ENCODE data around the gene PVALB.

PVALB gene

DNA sequence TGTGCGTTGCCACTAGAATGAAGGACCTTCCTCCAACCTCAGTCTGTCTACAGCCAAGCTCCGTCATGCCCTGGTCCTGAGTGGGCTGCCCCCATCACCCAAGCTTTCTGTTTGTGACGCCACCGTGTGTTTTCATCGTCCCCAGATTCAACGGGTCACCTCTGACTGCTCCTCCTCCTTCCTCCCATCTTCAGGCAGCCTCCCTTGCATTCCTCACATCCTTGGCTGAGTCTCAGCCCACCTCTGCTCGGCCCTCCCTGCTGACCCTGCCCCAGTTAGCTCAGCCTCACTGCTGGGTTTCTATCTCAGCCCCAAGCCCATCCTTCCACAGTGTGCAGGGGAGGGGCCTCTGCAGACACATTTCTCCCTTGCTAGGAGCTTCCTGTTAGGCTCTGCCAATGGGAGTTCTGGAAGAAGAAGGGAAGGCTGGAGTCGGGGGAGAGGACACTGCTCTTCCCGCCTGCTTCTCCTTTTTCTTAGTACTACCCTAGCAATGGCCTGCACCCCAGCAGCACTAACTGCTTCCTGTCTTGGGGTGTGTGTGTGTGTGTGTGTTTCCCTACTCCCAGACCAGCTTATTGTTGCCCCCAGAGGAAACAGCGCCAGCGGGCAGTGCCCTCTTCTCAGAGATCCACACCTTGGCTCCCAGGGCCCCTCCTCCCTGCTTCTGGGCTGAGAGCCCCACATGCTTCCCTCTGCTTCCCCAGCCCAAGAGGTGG is 46.2 kb downstream of the PVALB start:
- DNase-seq, result peak; percentile 63

DNA sequence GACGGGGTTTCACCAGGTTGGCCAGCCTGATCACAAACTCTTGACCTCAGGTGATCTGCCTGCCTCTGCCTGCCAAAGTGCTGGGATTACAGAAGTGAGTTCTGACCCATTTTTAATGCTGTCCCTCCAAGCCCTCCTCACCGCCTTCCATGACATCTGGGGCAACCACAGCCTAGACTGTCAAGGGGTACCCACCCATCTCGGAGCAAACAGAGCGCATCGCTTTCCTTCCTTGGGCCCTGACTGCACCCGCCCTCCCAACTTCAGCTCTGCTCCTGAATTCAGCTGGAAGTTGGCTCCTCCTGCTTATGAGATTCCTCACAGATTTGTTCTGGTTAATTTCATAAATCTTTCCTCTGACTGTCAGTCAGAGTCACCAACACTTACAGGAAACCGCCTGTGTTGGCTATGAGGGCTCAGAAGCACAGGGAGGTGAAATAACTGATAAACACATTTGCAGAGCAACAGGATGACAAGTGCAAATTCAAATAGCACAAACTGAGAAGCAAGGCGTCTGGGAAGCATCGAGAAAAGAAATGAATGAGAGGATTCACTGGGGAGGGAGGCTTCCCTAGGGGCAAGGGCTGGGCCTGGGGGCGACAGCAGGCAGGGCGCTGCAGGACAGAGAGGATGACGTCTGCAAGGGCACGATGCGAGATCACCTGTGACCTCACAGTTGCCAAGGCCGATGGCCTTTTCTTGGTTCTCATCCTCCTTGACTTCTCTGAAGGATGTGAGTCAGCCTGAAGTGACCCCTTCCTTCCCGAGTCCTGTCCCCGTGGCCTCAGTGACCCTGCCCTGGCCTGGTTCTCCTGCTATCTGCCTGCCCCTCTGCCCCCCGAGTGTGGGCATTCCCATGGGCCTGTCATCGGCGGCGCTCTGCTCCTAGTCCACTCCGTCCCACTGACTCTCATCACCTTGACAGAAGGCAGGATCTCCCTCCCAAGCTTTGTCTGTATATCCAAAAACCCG is 47.0 kb downstream of the PVALB start:
- no peak for DNase-seq

DNA sequence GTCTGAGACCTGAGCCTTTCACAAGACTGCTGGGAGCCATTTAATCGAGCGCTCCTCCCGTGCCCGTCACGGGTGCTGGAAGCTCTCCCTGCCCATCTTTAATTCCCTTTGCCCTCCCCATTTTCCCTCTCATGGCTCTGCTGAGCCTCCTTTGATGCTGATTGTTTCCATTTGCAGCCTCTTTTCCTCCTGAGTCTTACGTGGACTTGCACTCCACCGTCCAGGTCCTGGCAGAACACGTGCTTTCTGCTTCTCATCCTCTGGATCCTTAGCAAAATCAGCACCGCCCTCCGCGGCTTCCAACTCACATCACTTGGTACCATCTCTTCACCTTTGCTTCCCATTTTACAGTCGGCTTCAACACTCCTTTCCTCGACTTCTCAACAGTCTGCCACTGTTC is 48.2 kb downstream of the PVALB start:
- no peak for DNase-seq

DNA sequence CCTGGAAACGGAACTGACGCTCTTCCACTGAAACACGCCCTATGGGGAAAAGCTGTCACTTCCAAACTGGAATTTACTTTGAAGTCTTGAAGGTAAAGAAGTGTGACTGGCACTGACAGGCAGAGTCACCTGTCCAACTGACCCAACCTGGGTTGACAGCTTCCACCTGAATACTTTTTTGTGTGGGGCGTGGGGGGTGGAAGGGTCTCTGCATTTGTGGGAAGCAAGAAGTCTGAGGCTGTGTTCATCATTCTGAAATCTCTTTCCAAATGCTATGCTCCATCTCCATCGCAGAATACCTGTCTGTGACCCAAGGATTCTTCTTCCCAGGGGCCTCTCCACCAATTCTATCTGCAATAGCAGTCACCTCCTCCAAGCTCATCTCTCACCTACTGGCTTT is 48.7 kb downstream of the PVALB start:
- no peak for DNase-seq

DNA sequence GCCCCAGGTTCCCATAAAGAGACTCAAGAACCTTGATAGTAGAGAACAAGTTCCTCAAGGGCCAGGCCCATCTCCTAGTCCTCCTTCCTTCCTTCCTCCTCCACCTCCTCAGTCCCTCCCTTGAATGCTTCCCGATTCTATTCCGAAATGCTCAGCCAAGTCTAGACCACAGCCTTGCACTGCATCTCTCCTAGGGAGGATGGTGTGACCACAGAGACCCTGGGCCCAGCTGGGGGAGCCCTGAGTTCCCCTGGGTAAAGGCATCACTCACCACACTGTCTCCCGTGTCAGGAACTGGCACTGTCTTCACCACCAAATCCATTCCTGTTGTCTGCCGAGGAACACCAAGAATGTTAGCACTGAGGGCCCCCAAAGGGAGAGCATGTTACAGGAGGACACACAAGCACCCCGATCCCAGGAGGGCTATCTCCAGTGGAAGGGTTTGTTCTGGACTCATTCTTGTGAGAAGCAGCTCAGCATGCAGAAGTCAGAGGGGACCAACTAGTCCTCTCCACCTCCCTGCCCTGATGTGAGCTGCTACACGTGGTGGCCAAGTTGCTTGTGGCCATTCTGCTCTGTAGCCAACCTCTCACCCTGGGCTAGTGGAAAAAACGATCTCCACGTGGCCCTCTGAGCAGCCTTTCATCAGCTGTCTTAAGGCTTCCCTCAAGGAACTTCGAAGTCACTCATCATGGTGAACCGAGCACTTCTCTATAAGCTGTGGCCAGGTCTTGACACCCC is 49.6 kb downstream of the PVALB start:
- no peak for DNase-seq

DNA sequence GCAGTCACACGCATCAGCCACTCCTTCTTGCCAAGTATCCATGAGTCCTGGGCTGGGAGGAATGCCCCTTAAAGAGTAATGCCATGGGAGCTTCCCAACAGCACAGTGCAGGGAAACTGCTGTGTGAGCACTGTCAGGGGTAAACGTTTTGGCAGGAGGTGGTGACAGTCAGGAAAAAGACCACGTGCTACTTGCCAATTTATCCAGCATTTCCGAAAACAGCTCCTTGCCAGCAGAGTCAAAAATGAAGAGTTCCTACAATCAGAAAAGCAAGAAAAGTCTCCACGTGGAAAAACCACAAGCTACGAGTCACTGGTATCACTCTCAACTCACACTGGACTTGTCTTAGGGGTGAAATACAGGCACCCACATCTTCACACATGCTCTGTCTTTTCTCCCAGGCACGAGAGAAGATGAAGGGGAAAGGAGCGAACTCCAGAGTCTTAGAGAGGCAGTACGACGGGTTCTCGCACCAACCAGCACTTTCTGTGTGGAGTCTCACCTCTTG is 50.8 kb downstream of the PVALB start:
- no peak for DNase-seq

DNA sequence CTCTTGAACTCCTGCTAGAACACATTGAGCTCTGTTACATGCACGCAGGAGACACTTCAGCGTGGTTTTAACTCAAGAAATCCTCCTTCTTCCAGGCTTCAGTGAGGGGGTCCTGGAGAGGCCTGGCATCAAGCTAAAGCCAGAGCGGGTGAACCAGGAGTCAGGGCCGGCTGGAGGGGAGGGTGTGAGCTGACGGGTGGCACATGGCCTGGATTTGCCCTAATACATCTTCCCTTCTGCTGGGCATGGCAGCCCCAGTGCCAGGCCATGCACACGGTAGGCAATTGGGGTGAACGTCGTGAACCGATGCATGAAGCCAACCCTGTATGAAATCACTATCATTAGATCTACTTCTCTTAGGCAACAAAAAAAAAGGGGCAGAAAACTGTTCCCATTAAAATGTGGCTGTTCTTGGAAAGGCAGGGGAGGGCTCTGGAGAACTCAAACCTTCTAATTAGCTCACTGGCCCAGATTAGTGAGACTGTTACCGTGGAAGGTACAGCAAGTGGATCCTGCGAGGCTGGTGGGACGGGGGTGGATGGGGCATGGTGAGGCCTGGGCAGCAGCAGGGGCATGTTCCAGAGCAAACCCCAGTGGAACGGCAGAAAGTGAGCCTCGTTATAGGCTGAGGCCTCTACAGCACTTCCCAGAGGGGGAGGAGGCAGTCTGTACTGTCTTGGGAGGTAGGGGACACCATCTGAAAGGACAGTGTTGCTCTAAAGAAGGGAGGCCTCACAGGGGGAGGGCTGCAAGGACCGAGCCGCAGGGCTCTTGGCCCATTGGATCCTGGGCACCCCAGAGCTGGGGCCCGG is 51.5 kb downstream of the PVALB start:
- no peak for DNase-seq

DNA sequence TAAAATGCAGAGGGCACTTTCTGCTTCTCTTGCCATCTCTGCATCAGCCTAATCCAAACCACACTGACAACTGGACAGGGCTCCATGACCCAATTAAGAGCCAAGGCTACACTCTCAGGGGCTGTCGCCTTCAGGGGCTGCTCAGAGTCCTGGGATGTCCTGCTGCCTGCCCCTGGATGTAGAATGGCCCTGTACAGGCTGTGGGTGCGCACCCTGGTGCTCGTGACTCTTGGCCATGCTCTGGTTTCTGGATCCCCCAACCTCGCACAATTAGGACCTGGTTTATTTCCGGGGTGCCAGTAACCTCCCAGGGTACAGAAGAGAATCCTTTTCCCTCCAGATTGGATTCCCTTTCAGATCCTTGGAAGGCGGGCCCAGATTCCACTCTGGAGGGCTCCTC is 52.2 kb downstream of the PVALB start:
- DNase-seq, result no peak

DNA sequence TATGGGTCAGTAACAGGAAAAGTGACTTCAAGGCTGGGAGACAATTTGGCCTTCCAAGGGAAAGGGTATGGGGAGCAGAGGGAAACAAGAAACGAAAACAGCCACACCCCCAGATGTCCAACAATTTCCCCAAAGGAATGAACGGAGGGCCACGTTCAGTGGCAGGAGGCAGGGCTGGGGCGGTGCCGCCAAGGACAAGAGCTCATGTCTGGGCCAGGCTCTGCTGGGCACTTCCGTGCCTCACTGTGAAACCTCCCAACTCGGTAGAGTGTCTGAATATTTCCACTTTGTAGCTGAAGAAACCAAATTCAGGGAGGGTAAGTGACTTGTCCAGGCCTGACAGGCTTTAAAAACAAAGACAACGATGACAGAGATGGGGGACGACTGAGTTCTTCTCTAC is 52.8 kb downstream of the PVALB start:
- no peak for DNase-seq

DNA sequence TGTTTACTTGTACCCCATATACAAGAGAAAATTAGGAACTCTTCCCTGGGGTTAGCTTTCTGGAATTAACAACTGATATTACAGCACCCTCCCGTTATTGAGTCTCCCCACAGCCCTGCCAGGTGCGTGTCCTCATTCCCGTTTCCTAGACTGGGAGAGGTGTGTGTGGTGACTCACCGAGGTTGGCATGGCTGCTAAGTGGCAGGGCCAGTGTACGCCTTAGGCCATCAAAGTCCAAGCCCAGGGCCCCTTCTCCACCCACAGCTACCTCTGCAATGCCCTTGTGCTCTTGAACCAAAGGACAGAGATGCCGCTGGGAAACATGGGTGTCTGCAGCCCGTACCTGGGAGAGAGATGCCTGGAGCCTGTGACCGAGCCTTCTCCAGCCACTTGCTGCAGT is 53.3 kb downstream of the PVALB start:
- DNase-seq, result no peak

DNA sequence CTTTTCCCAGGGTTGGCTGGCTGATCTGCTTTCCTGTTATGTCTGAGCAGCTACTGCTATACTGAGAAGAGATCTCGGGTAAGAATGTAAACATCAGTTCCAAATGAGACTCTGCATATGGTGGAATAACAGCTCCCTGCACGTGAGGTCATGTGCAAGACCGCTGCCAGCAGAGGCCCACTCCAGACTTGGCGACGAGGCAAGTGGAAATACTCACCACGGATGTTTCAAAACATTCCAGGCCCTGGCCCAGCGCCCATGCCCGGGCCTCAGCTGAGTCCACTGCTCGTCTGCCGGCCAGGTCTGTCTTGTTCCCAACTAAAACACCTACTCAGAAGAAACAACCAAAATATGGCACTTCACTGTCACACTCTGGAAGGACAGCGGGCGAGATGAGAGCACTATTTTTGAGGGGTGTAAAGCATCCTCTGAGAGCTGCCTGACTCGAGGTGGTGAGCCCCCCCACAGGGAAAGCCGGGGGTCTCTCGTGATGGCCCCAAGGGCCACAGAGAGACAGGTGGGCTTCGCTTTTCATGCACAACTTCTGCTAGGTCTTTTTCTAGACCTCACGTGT is 54.1 kb downstream of the PVALB start:
- DNase-seq, result no peak

DNA sequence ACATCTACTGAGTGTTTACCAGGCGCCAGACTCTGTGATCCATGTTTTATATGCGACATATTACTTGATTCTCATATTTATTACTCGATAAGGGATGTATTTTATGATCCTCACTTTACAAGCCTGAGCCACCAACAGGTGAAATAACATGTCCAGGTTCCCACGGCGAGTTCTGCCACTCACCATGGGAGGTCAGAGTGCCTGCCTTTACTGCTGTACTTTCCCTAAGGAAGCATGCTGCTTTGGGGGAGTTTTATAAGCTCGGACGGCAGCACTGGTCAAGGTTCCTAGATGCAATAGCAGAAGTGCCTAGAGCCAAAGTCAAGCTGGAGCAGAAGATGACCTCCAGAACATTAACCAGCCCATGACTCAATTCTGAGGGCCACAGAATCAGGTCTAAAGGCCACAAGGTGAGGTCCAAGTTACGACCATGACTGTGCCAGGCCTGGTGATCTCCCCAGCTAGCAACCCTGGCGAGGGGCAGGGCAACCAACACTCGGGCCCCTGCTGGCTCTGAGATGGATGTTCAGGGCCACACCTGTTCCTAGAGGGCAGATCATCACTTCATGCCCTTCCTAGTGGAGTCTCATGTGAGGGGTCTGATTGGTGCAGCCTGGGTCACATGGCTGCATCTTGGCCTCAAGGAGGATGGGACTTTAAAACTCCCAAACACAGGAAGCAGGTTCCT is 55.1 kb downstream of the PVALB start:
- no peak for DNase-seq

DNA sequence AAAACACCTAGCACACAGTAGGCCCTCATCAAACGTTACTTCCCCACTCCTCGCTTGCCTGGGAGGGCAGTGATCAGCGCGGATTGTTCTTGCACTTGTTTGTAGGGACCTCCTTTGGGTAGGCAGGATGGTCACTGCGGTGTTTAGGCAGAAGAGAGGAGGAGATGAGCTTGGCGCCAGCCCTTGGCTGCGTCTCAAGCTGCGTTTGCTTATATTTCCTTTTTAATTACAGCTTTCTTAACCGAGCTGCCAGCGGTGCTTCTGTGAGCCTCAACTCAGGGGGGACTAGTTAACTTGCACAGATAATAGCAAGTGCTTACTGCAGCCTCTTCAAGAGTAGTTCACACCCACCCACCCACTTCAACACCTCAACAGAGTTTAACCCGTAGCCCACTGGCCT is 56.0 kb downstream of the PVALB start:
- no peak for DNase-seq

DNA sequence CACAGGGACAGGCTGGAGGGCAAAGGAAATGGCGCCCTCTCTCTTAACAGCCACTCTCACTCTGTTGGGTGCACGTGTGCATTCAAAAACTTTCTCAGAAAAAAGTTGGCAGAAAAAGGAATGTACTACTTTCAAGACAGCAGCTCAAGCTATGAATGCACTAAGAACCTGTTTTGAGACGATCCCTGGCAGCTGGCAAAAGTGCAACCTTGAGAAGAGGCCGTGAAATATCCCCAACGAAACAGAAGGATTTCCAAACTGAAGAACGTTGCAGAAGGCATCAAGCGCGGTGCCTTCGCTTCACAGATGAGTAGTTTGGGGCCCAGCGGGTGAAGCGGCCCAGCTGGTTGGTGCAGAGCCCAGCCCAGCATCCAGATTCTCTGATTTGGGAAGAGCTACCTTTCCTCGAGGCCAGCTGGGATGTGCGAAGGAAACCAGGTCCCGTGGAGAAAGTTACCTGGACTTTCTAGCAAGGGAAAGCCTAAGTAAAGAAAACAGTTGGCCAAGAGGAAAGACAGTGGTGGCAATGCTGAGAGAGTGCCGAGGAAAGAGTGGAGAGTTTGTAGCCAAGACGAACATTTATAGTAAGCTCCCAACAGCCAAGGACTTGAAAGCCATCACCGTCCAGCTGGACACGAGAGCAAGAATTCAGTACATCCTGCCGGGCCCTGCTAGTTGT is 57.2 kb downstream of the PVALB start:
- no peak for DNase-seq

DNA sequence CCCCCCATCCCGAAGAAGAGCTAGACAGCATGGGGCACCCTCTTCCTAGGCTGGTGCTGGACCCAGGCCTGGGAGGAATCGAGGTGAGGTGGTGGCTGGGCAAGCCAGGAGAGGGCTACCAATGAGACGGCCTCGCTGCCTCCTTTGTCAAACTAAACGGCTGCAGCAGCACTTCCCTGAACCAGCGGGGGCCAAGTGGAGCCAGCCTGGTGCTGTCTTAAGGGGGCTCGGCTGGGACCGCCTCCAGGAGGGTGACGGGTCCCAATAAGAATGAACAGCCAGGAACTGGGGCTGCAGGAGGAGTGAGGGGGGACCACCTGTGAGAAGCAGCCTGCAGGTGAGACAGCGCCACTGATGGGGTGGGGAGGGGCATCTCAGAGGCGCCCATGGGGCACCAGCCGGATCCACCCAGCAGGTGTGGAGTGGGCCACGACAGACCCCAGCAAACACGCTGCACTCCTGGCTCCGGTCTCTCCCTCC is 58.0 kb downstream of the PVALB start:
- no peak for DNase-seq

DNA sequence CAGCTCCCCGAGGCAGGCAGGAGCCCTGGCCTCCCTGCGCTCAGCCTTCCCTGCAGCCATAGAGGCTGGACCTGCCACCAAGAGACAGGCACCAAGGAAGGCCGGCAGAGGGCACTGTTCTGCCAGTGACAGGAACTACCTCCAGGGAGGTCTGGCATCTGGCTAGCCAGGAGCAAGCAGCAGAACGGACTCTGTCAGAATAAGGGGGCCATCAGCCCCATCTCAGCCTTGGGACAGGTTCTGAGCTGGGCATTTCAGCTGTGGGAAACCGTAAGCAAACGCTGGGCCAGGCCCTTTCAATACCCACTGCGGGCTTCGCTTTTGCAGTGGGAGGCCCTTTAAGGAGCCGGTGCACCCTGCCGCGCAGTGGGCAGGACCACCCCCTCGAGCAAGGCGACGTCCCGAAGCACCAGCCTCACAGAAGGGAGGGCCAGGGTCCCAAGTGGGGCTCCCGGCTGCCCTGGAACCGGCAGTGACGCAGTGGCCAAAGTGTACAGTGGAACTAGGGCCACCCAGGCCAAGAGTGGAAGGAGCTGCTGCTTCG is 59.1 kb downstream of the PVALB start:
- DNase-seq, result peak; percentile 80

DNA sequence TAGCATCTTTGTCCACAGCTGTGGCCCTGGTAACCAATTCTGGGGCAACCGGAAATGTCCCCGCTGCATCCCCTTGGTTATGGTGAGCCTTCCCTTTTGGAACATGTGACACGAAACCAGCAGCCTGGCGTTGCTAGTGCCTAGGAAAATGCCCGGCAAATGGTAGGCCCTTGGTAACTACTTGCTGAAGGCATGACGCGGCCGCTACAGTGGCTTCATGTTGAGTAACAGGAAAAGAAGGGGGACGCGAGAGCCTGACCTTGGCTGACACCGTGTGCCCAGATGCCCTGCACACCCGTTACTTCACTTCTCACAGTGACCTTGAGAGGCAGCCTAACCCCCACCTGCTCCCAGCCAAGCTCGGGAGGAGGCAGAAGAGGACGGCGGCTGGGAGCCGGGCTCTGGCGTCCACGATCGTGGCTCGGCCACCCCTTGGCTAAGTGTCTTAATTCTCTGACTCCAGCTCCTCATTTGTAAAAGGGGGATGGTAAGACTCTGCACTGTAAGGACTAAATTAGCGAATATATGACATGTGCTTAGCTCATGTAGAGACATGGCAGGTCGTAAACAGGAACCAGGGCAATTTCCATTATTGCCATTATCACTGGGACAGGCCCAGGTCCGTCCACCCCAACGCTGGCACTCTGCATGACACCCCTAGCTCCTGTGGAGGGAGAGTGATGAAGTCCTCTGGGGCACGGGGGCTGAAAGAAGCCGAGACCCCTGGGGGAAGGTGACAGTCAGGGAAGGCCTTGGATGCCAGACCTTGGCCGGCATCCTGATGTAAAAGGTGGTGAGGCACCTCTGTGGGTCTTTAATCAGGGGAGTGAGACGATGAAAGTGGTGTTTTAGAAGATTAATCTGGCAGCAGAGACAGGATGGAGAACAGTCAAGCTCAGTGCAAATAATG is 59.8 kb downstream of the PVALB start:
- DNase-seq, result no peak

DNA sequence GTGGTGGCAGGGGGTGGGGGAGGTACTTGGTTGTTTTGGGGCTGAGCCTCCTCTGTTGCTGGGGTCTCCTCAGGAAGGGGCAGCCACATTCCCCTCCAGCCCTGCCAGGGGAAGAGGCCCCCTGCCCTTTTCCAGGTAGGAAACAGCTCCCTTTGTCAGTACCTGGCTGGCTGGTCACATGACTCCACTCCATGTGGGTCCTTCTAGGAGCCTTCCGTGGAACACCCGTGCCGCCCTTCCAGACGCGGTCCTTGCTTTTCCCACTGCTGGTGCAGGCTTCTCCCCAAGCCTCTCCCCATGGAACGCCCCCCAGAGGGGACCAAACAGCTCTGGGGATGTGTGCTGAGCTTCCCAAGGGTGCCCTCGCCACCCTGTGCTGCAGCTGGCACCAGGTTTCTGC is 60.8 kb downstream of the PVALB start:
- DNase-seq, result no peak

DNA sequence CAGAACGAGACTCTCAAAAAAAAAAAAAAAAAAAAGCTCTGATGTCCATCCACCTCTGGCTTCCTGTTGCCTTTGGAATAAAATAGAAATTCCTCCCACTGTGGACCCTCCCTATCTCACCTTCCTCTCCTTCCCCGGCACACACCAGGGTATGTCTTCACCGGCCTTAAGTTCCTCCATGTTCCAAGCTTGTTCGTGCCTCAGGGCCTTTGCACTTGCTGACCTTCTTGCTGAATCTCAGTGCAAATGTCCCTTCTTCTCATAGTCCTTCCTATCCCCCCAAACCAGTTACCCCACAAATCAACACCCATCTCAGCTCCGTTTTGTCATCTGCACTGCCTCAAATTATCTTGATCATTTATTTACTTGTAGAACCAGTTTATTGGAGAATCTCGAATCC is 61.5 kb downstream of the PVALB start:
- no peak for DNase-seq

Measured in eye (tissue), 1 donor.